Neuronal stem cell (in vitro differentiated cells): ENCODE results near the gene ASB4.

ENCODE experiments used
- DNase-seq: peaks from one replicate; pipeline ENCODE4 v3.0.0-alpha.2; 2013; ENCODE audit warnings: low spot score
- H2AFZ ChIP-seq: one replicate; pipeline ENCODE4 v1.6.1; 2013; ENCODE audit warnings: mild to moderate bottlenecking, low read length, inconsistent platforms
- H2AK5ac ChIP-seq: 2 replicates; pipeline ENCODE4 v1.6.1; 2013; ENCODE audit warnings: low read depth, mild to moderate bottlenecking, inconsistent platforms, low read length, moderate library complexity, mixed read lengths
- H2BK120ac ChIP-seq: 2 replicates; pipeline ENCODE4 v1.6.1; 2013; ENCODE audit warnings: low read depth, mild to moderate bottlenecking, inconsistent platforms, low read length, moderate library complexity, mixed read lengths
- H2BK12ac ChIP-seq: one replicate; pipeline ENCODE4 v1.6.1; 2013; ENCODE audit warnings: low read length, inconsistent platforms
- H2BK15ac ChIP-seq: 2 replicates; pipeline ENCODE4 v1.6.1; 2013; ENCODE audit warnings: mild to moderate bottlenecking, low read length, inconsistent platforms, mixed read lengths
- H2BK5ac ChIP-seq: one replicate; pipeline ENCODE4 v1.6.1; 2013; ENCODE audit warnings: inconsistent platforms, mild to moderate bottlenecking, low read length, moderate library complexity
- H3K14ac ChIP-seq: one replicate; pipeline ENCODE4 v1.6.1; 2013; ENCODE audit warnings: low read length, inconsistent platforms
- H3K18ac ChIP-seq: 2 replicates; pipeline ENCODE4 v1.6.1; 2013; ENCODE audit warnings: low read length, inconsistent platforms
- H3K23ac ChIP-seq: 2 replicates; pipeline ENCODE4 v1.6.1; 2013; ENCODE audit warnings: low read depth, mild to moderate bottlenecking, mixed read lengths, low read length, inconsistent platforms; ENCODE audit not compliant: poor library complexity
- H3K27ac ChIP-seq: replicated peaks from 3 replicates; pipeline ENCODE4 v1.5.1; 2013; ENCODE audit warnings: low read length, inconsistent platforms
- H3K27me3 ChIP-seq, 3 experiments: 2 replicates each; pipeline ENCODE4 v1.6.1; 2013; ENCODE audit warnings: low read length in 3 of 3, mild to moderate bottlenecking in 2 of 3, inconsistent platforms in 1 of 3, low read depth in 1 of 3, mixed read lengths in 1 of 3, moderate library complexity in 1 of 3; ENCODE audit not compliant: control insufficient read depth in 3 of 3, insufficient read depth in 3 of 3
- H3K36me3 ChIP-seq, 2 donors: replicated peaks in 1 of 2; 2 replicates each; pipeline ENCODE4 v1.6.1; 2013; ENCODE audit warnings: low read length in 2 of 2; ENCODE audit not compliant: control insufficient read depth in 2 of 2, insufficient read depth in 2 of 2
- H3K4ac ChIP-seq: 2 replicates; pipeline ENCODE4 v1.6.1; 2013; ENCODE audit warnings: inconsistent platforms, mild to moderate bottlenecking, low read length, moderate library complexity
- H3K4me1 ChIP-seq, 2 donors: 1 replicate in 1 of 2; 2 replicates in 1 of 2; pipeline ENCODE4 v1.6.1; 2013; ENCODE audit warnings: low read length in 2 of 2, low read depth in 1 of 2; ENCODE audit not compliant: control insufficient read depth in 2 of 2, insufficient read depth in 1 of 2
- H3K4me2 ChIP-seq: one replicate; pipeline ENCODE4 v1.6.1; 2013; ENCODE audit warnings: mild to moderate bottlenecking, low read length, inconsistent platforms; ENCODE audit not compliant: insufficient read depth, poor library complexity, severe bottlenecking
- H3K4me3 ChIP-seq, 2 donors: 2 replicates each; pipeline ENCODE4 v1.5.1; 2013; ENCODE audit warnings: low read length in 2 of 2, mild to moderate bottlenecking in 2 of 2, inconsistent platforms in 1 of 2, moderate library complexity in 1 of 2
- H3K79me1 ChIP-seq: one replicate; pipeline ENCODE4 v1.6.1; 2013; ENCODE audit warnings: low read depth, mild to moderate bottlenecking, inconsistent platforms, low read length, moderate library complexity
- H3K9ac ChIP-seq: one replicate; pipeline ENCODE4 v1.6.1; 2013; ENCODE audit warnings: mild to moderate bottlenecking, low read depth, low read length, inconsistent platforms; ENCODE audit not compliant: poor library complexity
- H3K9me3 ChIP-seq, 2 donors: replicated peaks in 1 of 2; 2 replicates each; pipeline versions ENCODE3 to v1.6.1; 2013; ENCODE audit warnings: low read length in 2 of 2, mild to moderate bottlenecking in 2 of 2, inconsistent platforms in 1 of 2, low read depth in 1 of 2, mixed read lengths in 1 of 2, moderate library complexity in 1 of 2; ENCODE audit not compliant: control insufficient read depth in 2 of 2, insufficient read depth in 1 of 2
- H4K8ac ChIP-seq: one replicate; pipeline ENCODE4 v1.6.1; 2013; ENCODE audit warnings: low read depth, mild to moderate bottlenecking, inconsistent platforms, low read length, moderate library complexity
- H4K91ac ChIP-seq: one replicate; pipeline ENCODE4 v1.6.1; 2013; ENCODE audit warnings: low read length, low read depth, mild to moderate bottlenecking, inconsistent platforms; ENCODE audit not compliant: poor library complexity
- whole genome bisulfite sequencing, 2 donors: extraction: QIAGEN DNeasy Blood & Tissue Kit; methylation state at CpG; one replicate each; pipeline ENCODE4 v1.1.7; 2013; ENCODE audit warnings: missing lambda C conversion rate in 2 of 2, mixed read lengths in 1 of 2; ENCODE audit not compliant: insufficient read length in 2 of 2, insufficient replicate concordance in 1 of 2; ENCODE audit errors: extremely low coverage in 2 of 2; 5-methylcytosine and 5-hydroxymethylcytosine counted together

ASB4 gene

GRCh38 chr7:95491201-95491600, 5.5 kb downstream of the ASB4 start:
- no peak overlapping the region for H3K4me3 ChIP-seq
- no peaks in the 10 kb centered on the region for H3K9me3 ChIP-seq
- no peak overlapping the region for H3K18ac ChIP-seq
- peak overlapping the region; percentile 83 for H2AFZ ChIP-seq
- no peak overlapping the region for H2BK120ac ChIP-seq
- H3K4ac ChIP-seq, result no peak overlapping the region
- no peak overlapping the region for H2BK15ac ChIP-seq
- no peak overlapping the region for H2BK12ac ChIP-seq
- H3K36me3 ChIP-seq, result no peaks in the 10 kb centered on the region
- H3K4me2 ChIP-seq, result no peak overlapping the region
- no peak overlapping the region for H3K23ac ChIP-seq
- H4K91ac ChIP-seq, result no peak overlapping the region
- H2AK5ac ChIP-seq, result no peak overlapping the region
- H3K79me1 ChIP-seq, result no peaks in the 10 kb centered on the region
- H3K14ac ChIP-seq, result no peak overlapping the region
- H4K8ac ChIP-seq, result no peak overlapping the region
- DNase-seq, result no peak
- H3K27ac ChIP-seq, result no peak overlapping the region
- no peak overlapping the region for H3K9ac ChIP-seq
- H2BK5ac ChIP-seq, result no peak overlapping the region
- H3K4me1 ChIP-seq, result peaks cover 0 to 15% of the 10 kb centered on the region in 2 donors
- H3K27me3 ChIP-seq, result no peaks in the 10 kb centered on the region
- WGBS, 2 donors, result no CpG with 5 or more reads among the region's 4 CpGs

GRCh38 chr7:95491634-95492314, 6.0 kb downstream of the ASB4 start:
- no peak overlapping the region for H4K8ac ChIP-seq
- H2BK12ac ChIP-seq, result no peak overlapping the region
- no peak overlapping the region for H3K23ac ChIP-seq
- H2AFZ ChIP-seq, result peak overlapping the region; percentile 83
- H3K9me3 ChIP-seq, result no peaks in the 10 kb centered on the region
- no peak overlapping the region for H3K14ac ChIP-seq
- H2BK120ac ChIP-seq, result no peak overlapping the region
- H3K4ac ChIP-seq, result no peak overlapping the region
- H2BK5ac ChIP-seq, result no peak overlapping the region
- no peak overlapping the region for H3K9ac ChIP-seq
- no peak overlapping the region for H2BK15ac ChIP-seq
- no CpG with 5 or more reads among the region's 2 CpGs for WGBS, 2 donors
- no peak for DNase-seq
- no peak overlapping the region for H3K18ac ChIP-seq
- no peak overlapping the region for H3K4me3 ChIP-seq
- H3K27ac ChIP-seq, result no peak overlapping the region
- no peaks in the 10 kb centered on the region for H3K27me3 ChIP-seq
- peaks cover 0 to 15% of the 10 kb centered on the region in 2 donors for H3K4me1 ChIP-seq
- H3K36me3 ChIP-seq, result no peaks in the 10 kb centered on the region
- H4K91ac ChIP-seq, result no peak overlapping the region
- H3K4me2 ChIP-seq, result no peak overlapping the region
- no peak overlapping the region for H2AK5ac ChIP-seq
- H3K79me1 ChIP-seq, result no peaks in the 10 kb centered on the region

- no peak overlapping the region for H2BK15ac ChIP-seq
- no peak overlapping the region for H3K14ac ChIP-seq
- no peak overlapping the region for H2AFZ ChIP-seq
- no peak overlapping the region for H2AK5ac ChIP-seq
- H2BK12ac ChIP-seq, result no peak overlapping the region
- H3K18ac ChIP-seq, result no peak overlapping the region
- H3K4me3 ChIP-seq, result no peak overlapping the region
- no peak overlapping the region for H3K4me2 ChIP-seq
- no peaks in the 10 kb centered on the region for H3K36me3 ChIP-seq
- no peak for DNase-seq
- no peaks in the 10 kb centered on the region for H3K79me1 ChIP-seq
- H4K8ac ChIP-seq, result no peak overlapping the region
- H3K27me3 ChIP-seq, result no peaks in the 10 kb centered on the region
- no peak overlapping the region for H3K23ac ChIP-seq
- no peak overlapping the region for H2BK120ac ChIP-seq
- H3K9ac ChIP-seq, result no peak overlapping the region
- H3K27ac ChIP-seq, result no peak overlapping the region
- no peak overlapping the region for H4K91ac ChIP-seq
- no peaks in the 10 kb centered on the region for H3K9me3 ChIP-seq
- H2BK5ac ChIP-seq, result no peak overlapping the region
- H3K4ac ChIP-seq, result no peak overlapping the region
- H3K4me1 ChIP-seq, result peaks cover 0 to 15% of the 10 kb centered on the region in 2 donors
These were observed 7.5 kb downstream of the ASB4 start for GRCh38 chr7:95493247-95493646.

GRCh38 chr7:95493844-95494243, 8.1 kb downstream of the ASB4 start:
- H3K4me3 ChIP-seq, result no peak overlapping the region
- H4K91ac ChIP-seq, result no peak overlapping the region
- H3K27me3 ChIP-seq, result no peaks in the 10 kb centered on the region
- no peak overlapping the region for H3K4ac ChIP-seq
- no CpG with 5 or more reads among the region's 2 CpGs for WGBS, 2 donors
- H3K36me3 ChIP-seq, result no peaks in the 10 kb centered on the region
- H2BK15ac ChIP-seq, result no peak overlapping the region
- no peak overlapping the region for H3K23ac ChIP-seq
- H4K8ac ChIP-seq, result no peak overlapping the region
- H2AK5ac ChIP-seq, result no peak overlapping the region
- no peaks in the 10 kb centered on the region for H3K79me1 ChIP-seq
- no peak overlapping the region for H3K27ac ChIP-seq
- H2AFZ ChIP-seq, result no peak overlapping the region
- H2BK5ac ChIP-seq, result no peak overlapping the region
- peaks cover 0 to 15% of the 10 kb centered on the region in 2 donors for H3K4me1 ChIP-seq
- no peak overlapping the region for H2BK12ac ChIP-seq
- H3K14ac ChIP-seq, result no peak overlapping the region
- DNase-seq, result no peak
- H3K9me3 ChIP-seq, result no peaks in the 10 kb centered on the region
- H3K9ac ChIP-seq, result no peak overlapping the region
- no peak overlapping the region for H3K4me2 ChIP-seq
- H2BK120ac ChIP-seq, result no peak overlapping the region
- H3K18ac ChIP-seq, result no peak overlapping the region
